ENCODE data around the gene LRIG1. TPM values are rescaled to one million over a fixed set of nuclear protein-coding genes. Genes with fewer than 3 reads are reported as not detected.

The LRIG1 gene
- total and polyA plus RNA-seq, 10 of the 15 experiments (the other 5 are each of a cell fraction or from before 2014, with no cell fraction given) = 0.84 to 16.4 (median 8.1) TPM

DNA sequence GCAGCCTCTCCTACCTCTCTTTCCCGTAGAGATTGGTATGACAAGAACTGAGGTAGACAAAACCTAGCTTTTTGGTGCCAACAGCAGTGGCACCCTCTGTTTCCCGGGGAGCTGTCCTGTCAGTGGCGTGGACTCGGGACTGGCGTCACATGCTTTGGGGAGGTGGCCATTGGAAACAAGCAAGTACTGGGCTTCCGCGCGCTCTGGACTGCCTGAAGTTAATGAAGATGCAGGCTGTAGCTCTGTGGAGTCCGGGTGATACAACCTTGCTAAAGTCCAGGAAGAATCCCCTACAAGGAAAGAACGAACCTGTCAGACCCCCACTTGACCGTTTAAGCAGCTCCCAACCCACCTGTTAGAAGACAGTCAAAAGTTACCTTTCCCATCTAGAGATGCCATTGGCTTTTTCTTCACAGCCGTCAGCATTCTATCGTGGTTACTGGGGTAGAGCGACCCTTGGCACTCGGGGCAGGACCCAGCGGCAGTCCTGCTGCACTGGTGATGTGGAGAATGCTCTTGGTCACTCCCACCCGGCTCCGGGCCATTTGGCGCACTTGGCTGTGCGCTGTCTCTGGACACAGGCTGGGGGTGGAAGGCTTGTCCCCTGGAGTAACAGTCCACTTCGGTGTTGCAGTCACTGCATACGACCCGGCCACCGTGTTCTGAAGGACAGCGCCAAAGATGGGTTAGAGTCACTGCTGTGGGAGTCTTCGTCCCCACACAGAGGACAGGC lies 120.5 kb downstream of the LRIG1 start:
- Histone ChIP-seq H3K4me3 (no peak overlapping the region), H4K20me1 (ENCODE audit: control insufficient read depth, insufficient read depth) (no peaks in the 10 kb centered on the region), H3K27me3 (replicated peaks in 1 of 2; ENCODE audit: control insufficient read depth in 2 of 2, insufficient read depth in 2 of 2, low read length in 1 of 2) (no peaks in the 10 kb centered on the region), H3K9ac (ENCODE audit: control insufficient read depth, insufficient read depth, low read length) (no peak overlapping the region), H2AFZ (ENCODE audit: control insufficient read depth, low read depth, low read length) (no peak overlapping the region), H3K4me1 (ENCODE audit: control insufficient read depth, insufficient read depth, low read length) (peaks cover 1% of the 10 kb centered on the region; the same call in 1 of the 2 replicates), H3K27ac (ENCODE audit: control insufficient read depth, insufficient read depth) (no peak overlapping the region), H3K79me2 (ENCODE audit: control insufficient read depth, insufficient read depth, low read length) (no peaks in the 10 kb centered on the region), H3K4me2 (ENCODE audit: control insufficient read depth, insufficient read depth) (no peak overlapping the region), H3K36me3 (ENCODE audit: control insufficient read depth in 2 of 2, insufficient read depth in 2 of 2, low read length in 1 of 2) (peaks cover 4 to 22% of the 10 kb centered on the region in 2 experiments), H3K9me3 (replicated peaks; ENCODE audit: control insufficient read depth, insufficient read depth, low read length) (peaks cover 7% of the 10 kb centered on the region; the same call in 2 of the 3 replicates)
- ATAC-seq (no peak), DNase-seq (ENCODE audit: low read depth, low spot score) (no peak), FAIRE-seq (no peak)
- 96% methylated on average over 26 of the region's 26 CpGs for WGBS (ENCODE audit: insufficient coverage, insufficient replicate concordance, low lambda C conversion rate, missing lambda C conversion rate)
- in situ Hi-C loops (cut with MboI) (no loop called here), intact Hi-C loops (cut with micrococcal nuclease; ENCODE audit: unreplicated experiment) (no loop called here)
- RAD21 ChIA-PET (ENCODE audit: unreplicated experiment) = no interaction called here
- POLR2A ChIA-PET = no interaction called here
- CTCF ChIA-PET = interaction anchor here (0.6 to 3.3 kb wide), 4 partner anchors 13 to 442 kb away, joined by 3 to 18 read pairs (median 6); no protein-coding TSS in a partner anchor
- SMC1A ChIA-PET (ENCODE audit: uncharacterized antibody, unreplicated experiment) = interaction anchor here (1.5 kb wide), 1 partner anchor 10 kb away, joined by 4 read pairs; no protein-coding TSS in a partner anchor
- no peak for TF ChIP-seq PAX8 (IDR thresholded peaks at IDR 0.05)
- TF ChIP-seq POLR2A (IDR thresholded peaks at IDR 0.05; ENCODE audit: low read depth, low read length) = 0 out of 2 replicates have a peak, but pooled peaks have one; percentile 31
- BruUV-seq (replicated peaks) = no TSS peak

DNA sequence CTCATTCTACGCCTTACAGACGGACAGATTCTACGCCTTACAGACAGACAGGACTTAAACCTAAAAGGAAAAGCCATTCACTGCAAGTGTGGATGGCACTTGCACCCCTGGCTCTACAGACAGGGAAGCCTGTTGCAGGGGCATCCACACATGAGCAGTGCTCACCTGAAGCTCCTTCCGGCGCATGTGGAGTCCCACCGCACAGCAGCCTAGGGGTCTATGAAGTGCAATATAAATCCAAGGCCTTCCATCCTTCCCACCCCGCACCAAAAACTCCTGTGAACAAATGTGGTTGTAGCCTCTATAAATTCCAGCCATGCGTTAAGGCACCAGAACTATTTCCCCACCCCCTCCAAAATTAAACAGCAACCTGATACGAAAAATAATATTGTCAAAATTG lies 121.3 kb downstream of the LRIG1 start:
- in situ Hi-C loops (cut with MboI) (no loop called here), intact Hi-C loops (cut with micrococcal nuclease; ENCODE audit: unreplicated experiment) (no loop called here)
- FAIRE-seq (no peak), DNase-seq (ENCODE audit: low read depth, low spot score) (no peak), ATAC-seq (no peak)
- ChIA-PET SMC1A (ENCODE audit: uncharacterized antibody, unreplicated experiment) (interaction anchor here (0.9 to 2.5 kb wide), 3 partner anchors 9 to 77 kb away, joined by 3 to 10 read pairs (median 4); no protein-coding TSS in a partner anchor), CTCF (interaction anchor here (0.6 to 3.3 kb wide), 7 partner anchors 13 to 28 kb away, joined by 3 to 18 read pairs (median 4); no protein-coding TSS in a partner anchor), POLR2A (no interaction called here), RAD21 (ENCODE audit: unreplicated experiment) (interaction anchor here (1.5 kb wide), 1 partner anchor 8 kb away, joined by 4 read pairs; no protein-coding TSS in a partner anchor)
- BruUV-seq (replicated peaks) = no TSS peak
- no peak for TF ChIP-seq KLF5 (IDR thresholded peaks at IDR 0.05; ENCODE audit: partially characterized antibody)
- TF ChIP-seq ESRRA (IDR thresholded peaks at IDR 0.05; ENCODE audit: low read length) = no peak
- TF ChIP-seq PAX8 (IDR thresholded peaks at IDR 0.05) = no peak
- TF ChIP-seq CHD4 (IDR thresholded peaks at IDR 0.05) = no peak
- TF ChIP-seq NKRF (conservative IDR thresholded peaks at IDR 0.05) = no peak
- Histone ChIP-seq H3K27ac (ENCODE audit: control insufficient read depth, insufficient read depth) (no peak overlapping the region), H4K20me1 (ENCODE audit: control insufficient read depth, insufficient read depth) (no peaks in the 10 kb centered on the region), H2AFZ (ENCODE audit: control insufficient read depth, low read depth, low read length) (no peak overlapping the region), H3K4me2 (ENCODE audit: control insufficient read depth, insufficient read depth) (no peak overlapping the region), H3K79me2 (ENCODE audit: control insufficient read depth, insufficient read depth, low read length) (no peaks in the 10 kb centered on the region), H3K36me3 (ENCODE audit: control insufficient read depth in 2 of 2, insufficient read depth in 2 of 2, low read length in 1 of 2) (peaks cover 4 to 22% of the 10 kb centered on the region in 2 experiments), H3K27me3 (replicated peaks in 1 of 2; ENCODE audit: control insufficient read depth in 2 of 2, insufficient read depth in 2 of 2, low read length in 1 of 2) (no peaks in the 10 kb centered on the region), H3K4me1 (ENCODE audit: control insufficient read depth, insufficient read depth, low read length) (no peaks in the 10 kb centered on the region), H3K9me3 (replicated peaks; ENCODE audit: control insufficient read depth, insufficient read depth, low read length) (peaks cover 1% of the 10 kb centered on the region; the same call in 1 of the 3 replicates), H3K4me3 (no peak overlapping the region), H3K9ac (ENCODE audit: control insufficient read depth, insufficient read depth, low read length) (no peak overlapping the region)
- 98% methylated on average over 9 of the region's 9 CpGs for WGBS (ENCODE audit: insufficient coverage, insufficient replicate concordance, low lambda C conversion rate, missing lambda C conversion rate)
